HFF-Myc (cell line): ENCODE data around the gene MTHFSD.

ENCODE experiments used
- DNase-seq: peaks from one replicate; pipeline ENCODE4 v3.0.0-alpha.2; 2011; ENCODE audit warnings: low read depth; ENCODE audit errors: extremely low read depth
- H3K4me3 ChIP-seq: replicated peaks from 2 replicates; pipeline ENCODE4 v1.5.1; 2011; ENCODE audit warnings: low read depth, mild to moderate bottlenecking, control low read depth, low read length
- CTCF ChIP-seq: IDR thresholded peaks from 2 replicates; pipeline ENCODE4 v1.5.1; 2012; ENCODE audit warnings: mild to moderate bottlenecking, low read depth, low read length, control low read depth; ENCODE audit errors: missing control alignments

MTHFSD gene

GRCh38 chr16:86495357-86495701 is 59.7 kb downstream of the MTHFSD start:
- no peak overlapping the region for H3K4me3 ChIP-seq
- DNase-seq, result no peak
- TF ChIP-seq CTCF, result no peak

GRCh38 chr16:86494565-86495356 is 60.3 kb downstream of the MTHFSD start:
- TF ChIP-seq CTCF, result no peak
- no peak overlapping the region for H3K4me3 ChIP-seq
- no peak for DNase-seq

GRCh38 chr16:86494039-86494564 is 60.9 kb downstream of the MTHFSD start:
- no peak for DNase-seq
- H3K4me3 ChIP-seq, result no peak overlapping the region
- TF ChIP-seq CTCF, result no peak

GRCh38 chr16:86492961-86493629 is 61.9 kb downstream of the MTHFSD start:
- TF ChIP-seq CTCF, result no peak
- H3K4me3 ChIP-seq, result no peak overlapping the region
- no peak for DNase-seq

- no peak for TF ChIP-seq CTCF
- no peak for DNase-seq
- H3K4me3 ChIP-seq, result no peak overlapping the region
Measured at GRCh38 chr16:86492267-86492960, 62.6 kb downstream of the MTHFSD start.

- no peak for TF ChIP-seq CTCF
- no peak for DNase-seq
- no peak overlapping the region for H3K4me3 ChIP-seq
Measured at GRCh38 chr16:86491640-86492023, 63.4 kb downstream of the MTHFSD start.
